ENCODE data around the gene LRP1B.

LRP1B gene

GRCh38 chr2:142136571-142136970 lies 5.8 kb upstream of the LRP1B start:
- DNase-seq (ENCODE audit: low read depth) = no peak
- TF ChIP-seq, protein P1, sequence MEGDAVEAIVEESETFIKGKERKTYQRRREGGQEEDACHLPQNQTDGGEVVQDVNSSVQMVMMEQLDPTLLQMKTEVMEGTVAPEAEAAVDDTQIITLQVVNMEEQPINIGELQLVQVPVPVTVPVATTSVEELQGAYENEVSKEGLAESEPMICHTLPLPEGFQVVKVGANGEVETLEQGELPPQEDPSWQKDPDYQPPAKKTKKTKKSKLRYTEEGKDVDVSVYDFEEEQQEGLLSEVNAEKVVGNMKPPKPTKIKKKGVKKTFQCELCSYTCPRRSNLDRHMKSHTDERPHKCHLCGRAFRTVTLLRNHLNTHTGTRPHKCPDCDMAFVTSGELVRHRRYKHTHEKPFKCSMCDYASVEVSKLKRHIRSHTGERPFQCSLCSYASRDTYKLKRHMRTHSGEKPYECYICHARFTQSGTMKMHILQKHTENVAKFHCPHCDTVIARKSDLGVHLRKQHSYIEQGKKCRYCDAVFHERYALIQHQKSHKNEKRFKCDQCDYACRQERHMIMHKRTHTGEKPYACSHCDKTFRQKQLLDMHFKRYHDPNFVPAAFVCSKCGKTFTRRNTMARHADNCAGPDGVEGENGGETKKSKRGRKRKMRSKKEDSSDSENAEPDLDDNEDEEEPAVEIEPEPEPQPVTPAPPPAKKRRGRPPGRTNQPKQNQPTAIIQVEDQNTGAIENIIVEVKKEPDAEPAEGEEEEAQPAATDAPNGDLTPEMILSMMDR (IDR thresholded peaks at IDR 0.05; ENCODE audit: control insufficient read depth, extremely low read depth, insufficient read depth) = no peak
- no peak overlapping the region for H3K4me3 ChIP-seq (ENCODE audit: low read depth, low read length)

GRCh38 chr2:142134911-142135310 lies 4.1 kb upstream of the LRP1B start:
- H3K4me3 ChIP-seq (ENCODE audit: low read depth, low read length) = no peak overlapping the region
- no peak for DNase-seq (ENCODE audit: low read depth)
- TF ChIP-seq, protein P1 (IDR thresholded peaks at IDR 0.05; ENCODE audit: control insufficient read depth, extremely low read depth, insufficient read depth) = no peak

DNA sequence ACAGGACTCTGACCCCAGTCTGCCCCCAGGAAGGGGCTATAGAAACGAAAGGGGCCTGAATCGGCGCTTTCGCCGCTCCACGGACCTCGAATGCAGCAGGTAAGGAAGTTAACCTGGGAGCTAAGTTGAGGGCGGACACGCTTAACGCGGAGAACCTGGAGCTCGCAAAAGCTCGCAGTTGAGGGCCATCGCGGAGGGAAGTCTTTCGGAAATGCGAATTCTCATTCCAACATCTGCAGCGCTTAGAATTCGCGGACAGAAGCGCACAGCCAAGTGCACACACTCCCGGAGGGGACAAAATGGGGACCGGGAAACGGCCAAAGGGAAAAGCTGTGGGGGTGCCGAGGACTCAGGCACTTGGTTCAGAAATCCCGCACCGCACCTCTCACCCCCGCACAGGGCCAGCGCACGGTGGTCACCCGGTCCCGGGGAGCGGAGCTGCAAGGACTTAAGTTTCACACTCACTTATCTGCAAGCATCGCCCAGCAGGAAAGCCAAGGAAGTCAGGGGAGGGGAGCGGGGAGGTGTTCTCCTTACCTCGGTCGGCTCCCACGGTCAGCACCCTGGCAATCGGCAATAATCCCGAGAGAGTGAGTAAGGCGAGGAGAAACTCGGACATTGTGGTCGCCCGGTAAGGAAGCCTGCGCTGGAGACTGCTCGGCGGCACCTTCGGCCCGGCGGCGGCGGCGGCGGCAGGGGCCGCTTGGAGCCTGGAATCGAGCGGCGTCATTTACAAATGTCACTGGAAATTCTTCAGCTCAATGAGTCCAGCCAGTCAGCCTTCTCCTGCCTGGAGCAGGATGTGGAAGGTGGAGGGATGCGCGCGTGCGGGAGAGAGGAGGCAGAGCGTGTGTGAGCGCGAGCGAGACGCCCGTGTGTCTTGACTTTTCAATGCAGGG lies 456 bp downstream of the LRP1B start:
- TF ChIP-seq, protein P1 (IDR thresholded peaks at IDR 0.05; ENCODE audit: control insufficient read depth, extremely low read depth, insufficient read depth) = no peak
- H3K4me3 ChIP-seq (ENCODE audit: low read depth, low read length) = peak overlapping the region; percentile 21; the same call in 1 of the 2 replicates
- peak; percentile 15 for DNase-seq (ENCODE audit: low read depth)

- H3K4me3 ChIP-seq (ENCODE audit: low read depth, low read length) = no peak overlapping the region
- no peak for DNase-seq (ENCODE audit: low read depth)
- TF ChIP-seq, protein P1 (IDR thresholded peaks at IDR 0.05; ENCODE audit: control insufficient read depth, extremely low read depth, insufficient read depth) = no peak
Observed at GRCh38 chr2:142128105-142128504, 2.7 kb downstream of the LRP1B start.

- no peak overlapping the region for H3K4me3 ChIP-seq (ENCODE audit: low read depth, low read length)
- TF ChIP-seq, protein P1 (IDR thresholded peaks at IDR 0.05; ENCODE audit: control insufficient read depth, extremely low read depth, insufficient read depth) = no peak
Observed at GRCh38 chr2:142127248-142127647, 3.6 kb downstream of the LRP1B start.

DNA sequence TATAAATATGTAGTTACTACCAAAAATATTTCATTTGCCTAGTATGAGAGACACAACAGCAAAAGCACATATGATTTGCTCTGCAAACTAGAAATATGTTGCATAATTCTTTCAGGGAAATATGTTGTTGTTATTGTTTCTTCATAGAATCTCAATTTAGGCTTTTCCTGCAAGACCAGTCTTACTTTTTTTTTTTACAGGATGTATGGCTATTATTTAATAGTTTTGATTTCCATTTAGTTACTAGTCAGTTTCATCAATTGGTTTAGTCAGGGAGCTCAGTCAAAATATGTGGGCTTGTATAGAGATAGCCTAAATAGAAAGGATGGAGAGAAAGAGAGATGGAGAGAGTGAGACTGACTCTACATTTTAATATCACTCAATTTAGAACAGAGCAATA lies 6.1 kb downstream of the LRP1B start:
- TF ChIP-seq, protein P1 (IDR thresholded peaks at IDR 0.05; ENCODE audit: control insufficient read depth, extremely low read depth, insufficient read depth) = no peak
- H3K4me3 ChIP-seq (ENCODE audit: low read depth, low read length) = no peak overlapping the region
- no peak for DNase-seq (ENCODE audit: low read depth)

More at GRCh38 chr2:142127248-142127647, 3.6 kb downstream of the LRP1B start:
- DNase-seq (ENCODE audit: low read depth) = no peak

All from LNCaP clone FGC (cell line).